ENCODE data around the gene ZMYM1.
"Not testable (repeated sequence)": the region's sequence is repeated elsewhere in the genome, so short reads cannot be mapped to it uniquely, and the experiment has no call there.

Gene ZMYM1

DNA sequence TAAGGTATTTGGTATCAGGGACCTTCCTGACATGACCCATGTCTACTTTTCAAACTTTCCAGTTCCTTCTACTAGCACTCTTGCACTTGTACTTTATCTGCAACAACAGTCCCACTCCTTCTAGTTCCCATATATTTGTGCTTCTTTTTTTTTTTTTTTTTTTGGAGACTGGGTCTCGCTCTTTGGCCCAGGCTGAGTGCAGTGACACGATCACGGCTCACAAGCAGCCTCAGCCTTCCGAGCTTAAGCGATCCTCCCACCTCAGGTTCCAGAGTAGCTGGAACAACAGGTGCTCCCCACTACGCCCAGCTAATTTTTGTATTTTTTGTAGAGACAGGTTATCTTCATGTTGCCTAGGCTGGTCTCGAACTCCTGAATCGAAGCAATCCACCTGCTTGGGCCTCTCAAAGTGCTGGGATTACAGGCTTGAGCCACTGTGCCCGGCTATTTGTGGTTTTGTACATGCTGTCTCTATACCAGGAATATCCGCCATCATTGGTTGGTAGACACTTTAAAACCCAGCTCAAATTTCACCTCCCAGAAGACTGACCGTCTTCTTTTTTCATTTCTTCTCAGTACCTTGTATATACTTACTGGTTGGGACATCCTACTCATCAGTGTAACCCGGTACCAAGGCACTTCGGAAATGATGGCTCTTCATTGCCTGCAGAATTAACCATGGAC, 1.1 kb downstream of the ZMYM1 start:
- no peak for DNase-seq

DNA sequence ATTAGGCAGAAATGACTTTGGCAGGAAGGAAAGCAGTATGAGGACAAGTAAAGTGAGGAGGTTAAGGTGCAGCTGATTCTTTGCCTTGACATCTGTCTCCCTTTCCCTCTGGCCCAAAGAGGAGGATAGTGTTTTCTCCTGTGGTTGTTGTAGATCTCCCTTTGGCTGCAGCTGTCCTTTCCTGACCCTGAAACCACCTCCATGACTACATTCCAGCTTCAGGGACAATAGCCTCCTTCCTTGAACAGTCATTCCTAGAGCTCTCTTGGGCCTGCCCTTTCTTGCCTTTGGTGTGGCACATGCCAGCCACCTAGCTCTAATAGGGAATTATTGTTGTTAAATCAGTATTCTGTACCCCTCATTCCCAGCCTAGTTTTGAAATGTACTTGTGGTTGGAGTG, 6.2 kb downstream of the ZMYM1 start:
- no peak for DNase-seq

DNA sequence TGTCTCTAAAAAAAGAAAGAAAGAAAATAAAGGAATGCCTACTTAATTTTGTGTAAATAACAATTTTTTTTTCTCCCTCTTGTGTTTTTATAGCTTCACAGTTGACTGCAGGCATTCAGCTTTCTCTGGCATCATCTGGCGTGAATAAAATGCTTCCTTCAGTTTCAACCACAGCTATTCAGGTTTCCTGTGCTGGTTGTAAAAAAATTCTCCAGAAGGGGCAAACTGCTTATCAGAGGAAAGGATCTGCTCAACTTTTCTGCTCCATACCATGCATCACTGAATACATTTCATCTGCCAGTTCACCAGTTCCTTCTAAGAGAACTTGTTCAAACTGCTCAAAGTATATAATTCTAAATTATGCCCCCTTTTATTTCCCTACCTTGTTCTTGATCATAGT, 18.0 kb downstream of the ZMYM1 start:
- no peak for DNase-seq

DNA sequence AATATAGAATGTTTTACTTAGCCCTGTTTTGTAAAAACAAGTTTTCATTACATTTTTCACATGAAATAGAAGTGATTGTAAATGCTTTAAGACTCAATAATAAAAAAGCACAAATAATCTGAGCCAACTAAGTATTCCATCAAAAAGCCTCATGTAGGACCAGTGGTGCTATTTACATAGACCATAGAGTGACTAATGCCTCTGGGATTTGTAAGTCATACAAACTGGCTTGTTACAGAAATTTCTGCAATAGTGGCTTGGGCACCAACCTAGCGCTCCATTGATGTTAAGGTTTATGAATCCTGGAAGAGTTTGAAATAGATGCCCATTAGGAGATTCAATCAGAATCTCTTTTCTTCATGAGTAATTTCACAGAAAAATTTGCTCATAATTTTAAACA, 31.9 kb downstream of the ZMYM1 start:
- no peak for DNase-seq

DNA sequence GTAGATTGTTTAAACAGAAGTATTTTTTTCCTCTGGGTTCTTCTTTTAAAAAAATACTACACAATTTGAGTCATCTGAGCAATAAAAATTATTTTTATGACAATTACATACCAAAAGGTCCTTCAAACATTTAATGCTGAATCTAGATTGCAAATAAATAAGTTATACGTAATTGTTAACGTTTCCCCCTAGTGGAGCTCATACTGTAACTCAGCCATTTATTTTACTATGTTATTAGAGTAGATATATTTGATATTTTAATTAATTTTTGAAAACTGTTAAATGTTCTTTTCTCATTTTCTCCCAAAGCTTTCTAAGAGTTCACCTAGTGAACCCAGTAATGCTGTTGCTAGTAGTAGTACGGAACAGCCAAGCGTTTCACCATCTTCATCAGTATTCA, 33.5 kb downstream of the ZMYM1 start:
- no peak for DNase-seq

DNA sequence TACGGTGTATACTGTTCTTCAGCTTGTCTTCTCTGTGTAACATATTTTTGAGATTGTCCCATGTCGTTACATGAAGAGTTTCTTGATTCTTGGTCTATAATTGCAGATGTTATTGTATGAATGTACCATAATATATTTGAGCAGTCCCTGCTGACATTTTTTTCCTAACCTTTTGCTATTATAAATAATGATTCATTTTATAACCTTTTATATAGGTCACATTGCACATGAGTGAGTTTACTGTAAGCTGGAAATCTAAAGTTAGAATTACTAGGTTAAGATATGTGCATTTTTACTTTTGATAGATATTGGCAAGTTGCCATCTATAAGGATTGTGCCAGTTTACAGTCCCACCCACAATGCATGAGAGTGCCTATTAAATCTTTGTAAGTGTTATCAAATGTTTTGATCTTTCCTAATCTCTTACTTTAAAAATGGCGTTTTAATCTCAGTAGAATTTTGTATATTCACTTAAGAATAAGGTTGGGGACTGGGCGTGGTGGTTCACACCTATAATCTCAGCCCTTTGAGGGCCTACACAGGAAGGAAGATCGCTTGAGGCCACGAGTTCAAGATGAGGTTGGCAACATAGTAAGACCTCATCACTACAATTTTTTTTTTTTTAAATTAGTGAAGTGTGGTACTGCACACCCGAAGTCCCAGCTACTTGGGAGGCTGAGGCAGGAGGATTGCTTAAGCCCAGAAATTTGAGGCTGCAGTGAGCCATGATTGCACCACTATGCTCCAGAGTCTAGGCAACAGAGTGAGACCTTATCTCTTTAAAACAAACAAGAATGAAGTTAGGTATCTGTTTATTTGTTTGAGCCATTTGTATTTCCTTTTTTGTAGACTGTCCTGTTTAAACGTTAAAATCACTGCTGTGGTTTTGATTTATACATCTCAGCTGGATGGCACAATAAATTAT, 36.5 kb downstream of the ZMYM1 start:
- DNase-seq, result no peak

DNA sequence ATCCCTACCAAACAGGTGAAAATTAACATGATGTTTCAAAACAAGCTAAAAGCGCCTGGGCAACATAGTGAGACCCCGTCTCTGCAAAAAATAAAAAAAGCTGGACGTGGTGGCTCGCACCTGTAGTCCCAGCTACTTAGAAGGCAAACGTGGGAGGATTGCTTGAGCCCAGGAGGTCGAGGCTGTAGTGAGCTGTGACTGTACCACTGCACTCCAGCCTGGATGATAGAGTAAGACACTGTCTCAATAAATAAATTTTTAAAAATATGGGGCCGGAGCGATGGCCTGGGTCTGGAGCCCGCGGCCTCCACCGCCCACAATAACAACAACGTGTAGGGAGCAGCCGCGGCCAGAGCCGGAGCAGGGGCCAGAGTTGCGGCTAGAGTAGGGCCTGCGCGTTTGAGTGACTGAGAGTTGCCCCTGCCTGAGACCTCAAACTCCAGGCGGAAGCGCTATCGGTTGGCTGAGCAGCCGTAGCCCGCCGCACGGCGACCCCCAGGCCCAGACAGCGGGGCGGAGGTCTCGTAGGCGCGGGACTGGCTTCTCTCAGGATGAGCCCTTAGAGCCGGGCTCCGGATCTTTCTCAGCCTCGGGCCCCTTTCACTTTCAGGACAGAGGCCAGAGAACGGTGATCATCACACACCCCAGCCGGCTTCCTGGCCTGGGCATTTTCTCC, 41.4 kb downstream of the ZMYM1 start:
- DNase-seq, result peak; percentile 6

DNA sequence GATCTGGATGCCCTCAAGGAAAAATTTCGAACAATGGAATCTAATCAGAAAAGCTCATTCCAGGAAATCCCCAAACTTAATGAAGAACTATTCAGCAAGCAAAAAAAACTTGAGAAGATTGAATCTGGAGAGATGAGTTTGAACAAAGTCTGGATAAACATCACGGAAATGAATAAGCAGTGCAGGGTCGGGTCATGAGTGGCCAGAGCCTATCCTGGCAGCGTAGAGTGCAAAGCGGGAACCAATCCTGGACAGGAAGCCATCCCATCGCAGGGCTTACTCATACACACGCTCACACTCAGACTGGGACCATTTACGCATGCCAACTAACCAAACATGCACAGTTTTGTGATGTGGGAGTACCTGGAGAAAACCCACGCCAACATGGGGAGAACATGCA, 43.1 kb downstream of the ZMYM1 start:
- no peak for DNase-seq

DNA sequence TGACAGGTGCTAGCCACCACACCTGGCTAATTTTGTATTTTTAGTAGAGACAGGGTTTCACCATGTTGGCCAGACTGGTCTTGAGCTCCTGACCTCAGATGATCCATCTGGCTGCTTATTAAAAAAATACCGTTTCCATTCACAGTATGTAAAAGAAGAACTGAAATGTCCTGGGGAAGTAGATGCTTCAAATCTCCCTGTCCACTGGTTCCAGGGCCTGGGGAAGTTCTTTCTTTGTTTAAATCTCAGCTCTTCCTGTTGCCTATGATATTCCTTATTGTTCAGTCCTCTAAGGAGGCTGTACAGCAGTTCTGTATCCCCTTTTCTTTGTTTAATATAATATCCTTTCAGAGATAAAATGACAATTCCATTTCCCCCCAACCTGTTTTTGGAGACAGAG, 47.4 kb downstream of the ZMYM1 start:
- no peak for DNase-seq

DNA sequence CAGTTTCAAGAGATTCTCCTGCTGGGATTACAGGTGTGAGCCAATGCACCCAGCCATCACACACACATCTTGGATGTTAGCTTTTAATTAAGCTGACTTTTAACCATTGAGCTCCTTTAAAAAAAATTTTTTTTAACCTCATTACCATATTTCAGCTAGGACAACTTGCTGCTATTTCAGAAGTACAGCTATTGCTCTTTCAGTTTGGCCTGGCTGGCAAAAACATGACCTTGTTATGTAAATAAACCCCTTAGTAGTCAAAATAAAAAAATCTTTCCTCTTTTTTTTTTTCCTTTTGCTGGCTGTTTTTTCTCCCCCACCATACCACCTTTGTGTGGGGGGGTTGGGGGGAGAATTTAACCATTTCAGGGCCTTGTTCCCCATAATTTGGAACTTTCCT, 49.9 kb downstream of the ZMYM1 start:
- no peak for DNase-seq

DNA sequence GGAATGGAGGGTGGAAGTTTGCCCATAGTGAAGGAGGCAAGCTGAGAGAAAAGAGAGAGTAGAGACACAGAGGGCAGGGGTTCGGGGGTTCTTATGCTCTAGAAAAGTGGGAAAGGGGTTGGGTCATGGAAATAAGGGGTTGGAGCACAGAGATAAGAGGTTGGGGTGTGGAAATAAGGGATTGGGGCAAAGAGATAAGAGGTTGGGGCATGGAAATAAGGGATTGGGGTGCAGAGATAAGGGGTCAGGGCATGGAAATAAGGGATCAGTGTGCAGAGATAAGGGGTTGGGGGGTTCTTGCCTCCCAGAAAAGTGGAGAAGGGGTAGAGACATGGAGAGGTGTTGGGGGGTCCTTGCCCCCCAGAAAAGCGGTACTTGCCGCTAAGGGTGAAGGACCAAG, 57.6 kb downstream of the ZMYM1 start:
- DNase-seq, result no peak

DNA sequence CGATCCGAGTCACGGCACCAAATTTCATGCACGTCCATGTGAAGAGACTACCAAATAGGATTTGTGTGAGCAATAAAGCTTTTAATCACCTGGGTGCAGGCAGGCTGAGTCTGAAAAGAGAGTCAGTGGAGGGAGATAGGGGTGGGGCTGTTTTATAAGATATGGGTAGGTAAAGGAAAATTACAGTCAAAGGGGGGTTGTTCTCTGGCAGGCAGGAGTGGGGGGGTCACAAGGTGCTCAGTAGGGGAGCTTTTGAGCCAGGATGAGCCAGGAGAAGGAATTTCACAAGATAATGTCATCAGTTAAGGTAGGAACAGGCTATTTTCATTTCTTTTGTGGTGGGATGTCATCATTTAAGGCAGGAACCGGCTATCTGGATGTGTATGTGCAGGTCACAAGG, 58.4 kb downstream of the ZMYM1 start:
- not testable (repeated sequence) for DNase-seq

DNA sequence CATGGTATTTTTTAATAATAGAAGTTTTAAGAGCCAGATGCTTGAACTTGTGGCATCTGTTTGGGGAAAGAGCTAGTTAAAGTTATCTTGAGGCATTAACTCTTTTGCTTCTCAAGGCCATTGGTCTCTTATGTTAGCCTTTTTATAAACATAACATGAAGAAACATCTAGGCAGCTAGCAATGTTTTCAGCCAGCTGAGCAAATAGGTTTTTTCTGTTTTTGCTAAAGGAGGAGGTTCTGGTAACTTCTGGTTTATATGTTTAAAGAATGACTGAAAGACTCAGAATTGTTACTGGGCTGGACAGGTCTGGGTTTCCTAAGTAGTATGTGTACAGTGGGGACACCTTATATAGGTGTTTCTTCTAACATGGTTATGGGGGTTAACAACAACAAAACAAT, 63.1 kb downstream of the ZMYM1 start:
- DNase-seq, result not testable (repeated sequence)

DNA sequence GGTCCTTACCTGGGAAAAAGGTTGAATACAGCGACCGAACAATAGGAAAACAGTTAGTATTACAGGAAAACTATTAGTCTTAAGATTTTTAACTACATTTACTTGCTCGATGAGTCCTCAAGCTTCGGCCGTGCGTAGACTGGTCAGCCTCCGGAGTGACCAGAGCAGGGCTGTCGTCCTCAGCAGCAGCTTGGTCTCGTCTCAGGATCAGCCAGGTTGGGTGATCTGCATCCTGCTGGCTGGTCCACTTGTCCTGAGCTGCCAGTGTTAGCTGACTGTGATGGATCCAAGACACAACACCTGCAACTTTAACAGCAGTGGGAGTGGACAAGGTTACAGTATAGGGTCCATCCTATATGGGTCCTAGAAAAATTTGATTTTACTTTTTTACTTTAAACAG, 63.5 kb downstream of the ZMYM1 start:
- not testable (repeated sequence) for DNase-seq

DNA sequence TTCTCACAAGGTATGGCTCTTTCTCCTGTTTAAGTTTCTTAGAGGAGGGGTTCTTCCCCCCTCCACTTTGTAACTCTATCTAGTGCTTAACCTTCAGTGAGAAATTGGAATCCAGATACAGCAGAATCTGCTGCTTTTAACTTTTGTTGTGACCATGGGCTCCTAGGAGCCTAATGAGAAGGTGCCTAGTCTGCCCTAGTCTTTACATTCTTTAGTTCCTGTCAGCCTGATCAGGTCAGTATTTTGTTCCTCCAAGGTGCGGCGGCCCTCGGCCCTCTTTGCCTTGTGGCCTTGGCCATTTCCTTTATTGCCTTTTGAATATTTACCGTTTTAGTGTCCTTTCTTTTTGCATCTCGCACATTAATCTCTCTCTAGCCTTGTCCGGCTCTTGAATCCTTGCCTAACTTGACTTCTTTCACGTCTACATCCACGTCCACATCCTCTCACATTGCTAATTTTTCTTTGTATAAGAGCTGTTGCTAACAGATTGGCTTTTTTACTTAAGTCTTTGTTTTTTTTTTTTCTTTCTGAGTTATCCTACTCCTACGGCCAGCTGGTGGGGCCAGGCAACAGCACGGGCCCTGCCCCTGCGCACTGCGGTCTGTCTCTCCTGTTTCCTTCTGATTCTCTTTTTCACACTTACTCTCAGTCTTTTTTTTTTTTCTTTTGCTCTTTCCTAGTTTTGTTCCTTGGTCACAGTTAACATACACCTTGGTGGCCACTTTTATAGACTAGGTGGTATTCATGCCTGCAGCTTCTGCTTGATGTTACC, 64.7 kb downstream of the ZMYM1 start:
- DNase-seq, result no peak

DNA sequence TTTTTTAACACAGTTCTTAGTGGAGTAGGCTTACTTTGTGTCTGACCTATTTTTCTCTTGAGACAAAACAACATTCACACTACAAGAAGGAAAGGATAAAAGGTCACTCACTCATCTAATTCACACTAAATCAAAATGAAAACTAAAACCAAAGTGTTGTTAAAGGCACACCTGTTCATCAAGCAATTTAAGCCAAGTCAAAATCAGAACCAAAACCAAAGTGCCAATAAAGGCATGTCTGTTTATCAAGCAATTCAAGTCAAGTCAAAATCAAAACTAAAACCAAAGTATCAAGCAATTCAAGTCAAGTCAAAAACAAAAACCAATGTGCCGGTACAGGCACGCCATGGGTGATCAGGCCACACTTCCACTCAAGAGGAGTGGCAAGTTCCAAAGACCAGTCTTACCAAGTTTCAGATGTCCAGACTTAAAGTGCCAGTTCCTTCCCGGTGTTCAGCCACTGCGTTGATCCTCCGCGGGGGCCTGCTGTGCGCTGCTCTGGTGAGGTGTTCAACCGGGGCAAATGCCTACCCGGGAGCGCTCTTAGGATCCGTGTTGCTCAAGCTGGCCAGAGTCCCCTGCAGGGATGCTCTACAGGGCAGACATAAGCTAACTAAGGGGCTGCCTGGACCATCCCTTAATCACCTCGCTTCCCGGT, 66.8 kb downstream of the ZMYM1 start:
- DNase-seq, result peak; percentile 9

DNA sequence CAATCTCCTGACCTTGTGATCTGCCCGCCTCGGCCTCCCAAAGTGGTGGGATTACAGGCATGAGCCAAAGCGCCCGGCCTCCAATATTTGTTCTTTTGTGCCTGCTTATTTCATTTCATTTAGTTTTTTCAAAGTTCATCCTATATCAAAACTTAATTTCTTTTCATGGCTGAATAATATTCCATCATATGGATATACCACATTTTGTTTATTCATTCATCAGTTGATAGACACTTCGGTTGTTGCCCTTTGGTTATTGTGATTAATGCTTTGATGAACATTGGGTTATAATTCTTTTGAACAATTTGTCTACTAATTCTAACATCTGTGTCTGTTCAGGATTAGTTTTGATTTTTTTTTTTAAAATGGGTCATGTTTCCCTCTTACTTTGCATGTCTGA, 72.0 kb downstream of the ZMYM1 start:
- no peak for DNase-seq

DNA sequence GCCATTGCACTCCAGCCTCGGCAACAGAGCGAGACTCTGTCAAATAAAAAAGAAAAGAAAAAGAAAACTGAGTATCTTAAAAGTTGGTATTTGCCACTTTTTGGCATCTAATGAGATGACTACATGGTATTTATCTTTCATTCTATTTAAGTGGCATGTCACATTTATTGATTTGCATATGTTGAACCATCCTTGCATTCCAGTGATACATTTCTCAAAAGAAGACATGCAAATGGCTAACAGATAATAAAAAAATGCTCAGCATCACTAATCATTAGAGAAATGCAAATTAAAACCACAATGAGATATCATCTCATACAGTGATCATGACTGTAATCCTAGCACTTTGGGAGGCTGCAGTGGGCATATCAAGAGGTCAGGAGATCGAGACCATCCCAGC, 85.7 kb downstream of the ZMYM1 start:
- DNase-seq, result no peak
